ACC112 (cell line): ENCODE results near the gene HSDL1.
"Not testable (repeated sequence)": the region's sequence is repeated elsewhere in the genome, so short reads cannot be mapped to it uniquely, and the experiment has no call there.

Experiments
- H2AFZ ChIP-seq: fragments of 200-600 bp; sonication (generic); one replicate; pipeline ENCODE4 v1.6.0; 2017; ENCODE audit warnings: antibody characterized with exemption, low read length; ENCODE audit not compliant: unreplicated experiment
- H3K27ac ChIP-seq: fragments of 200-600 bp; sonication (generic); 2 replicates; pipeline ENCODE4 v1.5.1; 2014; ENCODE audit warnings: low read depth, mild to moderate bottlenecking, antibody characterized with exemption, low read length, moderate library complexity
- H3K27me3 ChIP-seq: fragments of 200-600 bp; sonication (generic); 2 replicates; pipeline ENCODE4 v1.6.1; 2014; ENCODE audit warnings: mild to moderate bottlenecking, antibody characterized with exemption, low read length, moderate library complexity, mixed read lengths; ENCODE audit not compliant: insufficient read depth
- H3K36me3 ChIP-seq: fragments of 200-600 bp; sonication (generic); 2 replicates; pipeline ENCODE4 v1.6.1; 2016; ENCODE audit warnings: mild to moderate bottlenecking, antibody characterized with exemption, low read length, moderate library complexity, mixed read lengths; ENCODE audit not compliant: insufficient read depth
- H3K4me1 ChIP-seq: fragments of 200-600 bp; sonication (generic); one replicate; pipeline ENCODE4 v1.6.1; 2016; ENCODE audit warnings: low read length, mixed read lengths; ENCODE audit not compliant: insufficient read depth, unreplicated experiment, control insufficient read depth
- H3K4me3 ChIP-seq: fragments of 200-600 bp; sonication (generic); 2 replicates; pipeline ENCODE4 v1.5.1; 2014; ENCODE audit warnings: mild to moderate bottlenecking, low read depth, low read length
- H3K79me2 ChIP-seq: fragments of 200-600 bp; sonication (generic); one replicate; pipeline ENCODE4 v1.6.0; 2016; ENCODE audit warnings: low read length; ENCODE audit not compliant: control insufficient read depth, unreplicated experiment, insufficient read depth

The HSDL1 gene

GRCh38 chr16:84118315-84118714 is 26.7 kb downstream of the HSDL1 start:
- H3K4me3 ChIP-seq, H3K27me3 ChIP-seq, H3K4me1 ChIP-seq, H3K36me3 ChIP-seq, H2AFZ ChIP-seq, H3K27ac ChIP-seq: not testable (repeated sequence)
- peaks cover 31% of the 10 kb centered on the region for H3K79me2 ChIP-seq

GRCh38 chr16:84117494-84117843 is 27.5 kb downstream of the HSDL1 start:
- Histone ChIP-seq H3K4me1 (peaks cover 6% of the 10 kb centered on the region), H3K27me3 (no peaks in the 10 kb centered on the region), H3K4me3 (peak overlapping the region; percentile 90), H3K27ac (peak overlapping the region; percentile 79; the same call in 1 of the 2 replicates), H2AFZ (peak overlapping the region; percentile 88), H3K79me2 (peaks cover 37% of the 10 kb centered on the region), H3K36me3 (no peaks in the 10 kb centered on the region)

- peak within 1 kb of the TSS; percentile 79; the same call in 1 of the 2 replicates for H3K27ac ChIP-seq
- H3K79me2 ChIP-seq: peaks cover 41% of the 10 kb centered on the region
Measured at GRCh38 chr16:84116720-84117493, 28.1 kb downstream of the HSDL1 start, which contains the start of gene MBTPS1. TSS of gene MBTPS1 (minus strand) at chr16:84116942. CDS start at chr16:84101783, 15,159 bp downstream.

GRCh38 chr16:84115919-84116719 is 28.9 kb downstream of the HSDL1 start:
- Histone ChIP-seq H3K36me3 (no peaks in the 10 kb centered on the region), H2AFZ (peak overlapping the region; percentile 69), H3K27me3 (no peaks in the 10 kb centered on the region), H3K27ac (peak overlapping the region; percentile 51; the same call in 1 of the 2 replicates), H3K79me2 (peaks cover 42% of the 10 kb centered on the region), H3K4me3 (peak overlapping the region; percentile 90), H3K4me1 (peaks cover 6% of the 10 kb centered on the region)

More at GRCh38 chr16:84116720-84117493, 28.1 kb downstream of the HSDL1 start, which contains the start of gene MBTPS1:
- H3K27me3 ChIP-seq: no peaks in the 10 kb centered on the region
- H3K36me3 ChIP-seq: no peaks in the 10 kb centered on the region
- peak within 1 kb of the TSS; percentile 90 for H3K4me3 ChIP-seq
- H3K4me1 ChIP-seq: peaks cover 6% of the 10 kb centered on the region
- peak within 1 kb of the TSS; percentile 88 for H2AFZ ChIP-seq

GRCh38 chr16:84111949-84112348 is 33.0 kb downstream of the HSDL1 start:
- H2AFZ ChIP-seq, H3K4me1 ChIP-seq, H3K27me3 ChIP-seq, H3K4me3 ChIP-seq, H3K36me3 ChIP-seq, H3K27ac ChIP-seq: not testable (repeated sequence)
- peaks cover 71% of the 10 kb centered on the region for H3K79me2 ChIP-seq

- peaks cover 71% of the 10 kb centered on the region for H3K79me2 ChIP-seq
- H3K4me1 ChIP-seq: peaks cover 6% of the 10 kb centered on the region
- no peak overlapping the region for H2AFZ ChIP-seq
- no peak overlapping the region for H3K27ac ChIP-seq
- no peaks in the 10 kb centered on the region for H3K36me3 ChIP-seq
- no peak overlapping the region for H3K4me3 ChIP-seq
- no peaks in the 10 kb centered on the region for H3K27me3 ChIP-seq
Measured at GRCh38 chr16:84111525-84111924, 33.5 kb downstream of the HSDL1 start.

- Histone ChIP-seq H2AFZ (no peak overlapping the region), H3K4me1 (peaks cover 5% of the 10 kb centered on the region), H3K36me3 (no peaks in the 10 kb centered on the region), H3K79me2 (peaks cover 66% of the 10 kb centered on the region), H3K4me3 (no peak overlapping the region), H3K27me3 (no peaks in the 10 kb centered on the region), H3K27ac (no peak overlapping the region)
Measured at GRCh38 chr16:84110527-84110926, 34.5 kb downstream of the HSDL1 start.

- Histone ChIP-seq H3K79me2 (peaks cover 63% of the 10 kb centered on the region), H3K4me3 (no peak overlapping the region), H2AFZ (no peak overlapping the region), H3K36me3 (no peaks in the 10 kb centered on the region), H3K4me1 (no peaks in the 10 kb centered on the region), H3K27me3 (no peaks in the 10 kb centered on the region), H3K27ac (no peak overlapping the region)
Measured at GRCh38 chr16:84109598-84110335, 35.2 kb downstream of the HSDL1 start.

GRCh38 chr16:84107921-84108320 is 37.1 kb downstream of the HSDL1 start:
- H3K27ac ChIP-seq: no peak overlapping the region

GRCh38 chr16:84105948-84106740 is 38.8 kb downstream of the HSDL1 start:
- Histone ChIP-seq H2AFZ (no peak overlapping the region), H3K4me1 (peaks cover 13% of the 10 kb centered on the region), H3K4me3 (no peak overlapping the region), H3K36me3 (no peaks in the 10 kb centered on the region), H3K79me2 (peaks cover 58% of the 10 kb centered on the region), H3K27me3 (no peaks in the 10 kb centered on the region), H3K27ac (no peak overlapping the region)

More at GRCh38 chr16:84107921-84108320, 37.1 kb downstream of the HSDL1 start:
- H2AFZ ChIP-seq: no peak overlapping the region
- peaks cover 13% of the 10 kb centered on the region for H3K4me1 ChIP-seq
- no peaks in the 10 kb centered on the region for H3K27me3 ChIP-seq
- H3K4me3 ChIP-seq: no peak overlapping the region
- H3K36me3 ChIP-seq: no peaks in the 10 kb centered on the region
- H3K79me2 ChIP-seq: peaks cover 57% of the 10 kb centered on the region
